ENCODE data around the gene ZDHHC12.

The ZDHHC12 gene

GRCh38 chr9:128689820-128690683 is 33.9 kb downstream of the ZDHHC12 start:
- no peak for TF ChIP-seq CTCF (IDR thresholded peaks at IDR 0.05; ENCODE audit: low read depth, low read length)
- no peak for DNase-seq (ENCODE audit: extremely low read depth, low read depth)

- no peak for DNase-seq (ENCODE audit: extremely low read depth, low read depth)
- TF ChIP-seq CTCF (IDR thresholded peaks at IDR 0.05; ENCODE audit: low read depth, low read length): no peak
These were observed 34.6 kb downstream of the ZDHHC12 start for GRCh38 chr9:128689293-128689774.

GRCh38 chr9:128688501-128689292 is 35.2 kb downstream of the ZDHHC12 start, which contains the start of gene SET:
Gene SET (plus strand): TSS chr9:128689222. CDS start chr9:128689583, 361 bp downstream.
- peak; percentile 83 for DNase-seq (ENCODE audit: extremely low read depth, low read depth)
- no peak for TF ChIP-seq CTCF (IDR thresholded peaks at IDR 0.05; ENCODE audit: low read depth, low read length)

GRCh38 chr9:128687453-128687852 is 36.5 kb downstream of the ZDHHC12 start:
- no peak for TF ChIP-seq CTCF (IDR thresholded peaks at IDR 0.05; ENCODE audit: low read depth, low read length)
- DNase-seq (ENCODE audit: extremely low read depth, low read depth): no peak

GRCh38 chr9:128685636-128686489 is 38.1 kb downstream of the ZDHHC12 start:
- no peak for TF ChIP-seq CTCF (IDR thresholded peaks at IDR 0.05; ENCODE audit: low read depth, low read length)
- DNase-seq (ENCODE audit: extremely low read depth, low read depth): no peak

GRCh38 chr9:128684325-128685199 is 39.4 kb downstream of the ZDHHC12 start:
- no peak for DNase-seq (ENCODE audit: extremely low read depth, low read depth)
- no peak for TF ChIP-seq CTCF (IDR thresholded peaks at IDR 0.05; ENCODE audit: low read depth, low read length)

Measured in AG09319 (cell line).